Fibroblast of lung (primary cell): ENCODE data around the gene FAM181A.

ENCODE experiments used
- EZH2 ChIP-seq: IDR thresholded peaks from 2 replicates; pipeline ENCODE4 v1.5.1; 2012; ENCODE audit warnings: low read length, control low read depth, mild to moderate bottlenecking; ENCODE audit errors: missing control alignments
- TF ChIP-seq, protein P1 (sequence below), 2 donors: IDR thresholded peaks in 1 of 2; conservative IDR thresholded peaks in 1 of 2; 1 replicate in 1 of 2; 2 replicates in 1 of 2; pipeline ENCODE4 v1.5.1; 2011 to 2012; ENCODE audit warnings: low read length in 2 of 2, control low read depth in 1 of 2, inconsistent platforms in 1 of 2, low read depth in 1 of 2, mild to moderate bottlenecking in 1 of 2

DNA sequence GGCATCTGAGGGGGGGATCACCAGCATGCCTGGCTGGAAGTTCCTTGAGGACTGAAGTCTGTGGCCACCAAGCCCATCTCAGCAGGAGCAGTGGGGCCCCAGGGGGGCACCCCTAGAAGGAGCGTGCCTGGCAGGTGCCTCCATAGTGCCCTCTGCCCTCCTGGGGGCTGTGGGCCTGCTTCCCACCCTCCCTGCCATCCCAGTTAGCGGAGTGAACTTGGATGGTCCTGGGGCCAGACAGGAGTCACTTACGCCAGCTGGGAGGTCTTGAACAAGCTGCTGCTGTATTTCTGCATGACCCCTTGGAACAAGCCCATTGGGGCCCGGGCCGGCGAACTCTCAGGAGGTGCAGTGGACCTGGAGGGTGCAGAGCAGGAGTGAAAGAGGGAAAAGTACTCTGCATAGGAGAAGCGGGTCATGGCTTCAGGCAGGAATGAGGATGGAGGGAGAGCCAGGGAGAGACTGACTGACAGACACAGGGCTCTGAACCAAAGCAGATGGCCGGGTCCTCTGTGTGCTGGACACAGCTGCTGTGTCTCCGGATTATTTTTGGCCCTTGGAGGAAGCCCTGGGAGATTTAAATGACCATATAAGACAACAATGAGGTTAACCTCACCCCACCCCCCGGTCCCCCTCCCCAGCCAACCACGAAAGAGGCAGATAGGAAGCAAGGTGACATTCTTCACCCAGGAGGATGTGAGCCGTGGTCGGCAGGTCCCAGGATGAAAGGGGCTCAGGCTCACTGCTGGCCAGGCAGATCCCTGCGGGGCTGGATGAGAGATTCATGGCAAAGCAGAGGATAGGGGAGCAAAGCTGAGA lies 29.6 kb downstream of the FAM181A start:
- TF ChIP-seq, protein P1, sequence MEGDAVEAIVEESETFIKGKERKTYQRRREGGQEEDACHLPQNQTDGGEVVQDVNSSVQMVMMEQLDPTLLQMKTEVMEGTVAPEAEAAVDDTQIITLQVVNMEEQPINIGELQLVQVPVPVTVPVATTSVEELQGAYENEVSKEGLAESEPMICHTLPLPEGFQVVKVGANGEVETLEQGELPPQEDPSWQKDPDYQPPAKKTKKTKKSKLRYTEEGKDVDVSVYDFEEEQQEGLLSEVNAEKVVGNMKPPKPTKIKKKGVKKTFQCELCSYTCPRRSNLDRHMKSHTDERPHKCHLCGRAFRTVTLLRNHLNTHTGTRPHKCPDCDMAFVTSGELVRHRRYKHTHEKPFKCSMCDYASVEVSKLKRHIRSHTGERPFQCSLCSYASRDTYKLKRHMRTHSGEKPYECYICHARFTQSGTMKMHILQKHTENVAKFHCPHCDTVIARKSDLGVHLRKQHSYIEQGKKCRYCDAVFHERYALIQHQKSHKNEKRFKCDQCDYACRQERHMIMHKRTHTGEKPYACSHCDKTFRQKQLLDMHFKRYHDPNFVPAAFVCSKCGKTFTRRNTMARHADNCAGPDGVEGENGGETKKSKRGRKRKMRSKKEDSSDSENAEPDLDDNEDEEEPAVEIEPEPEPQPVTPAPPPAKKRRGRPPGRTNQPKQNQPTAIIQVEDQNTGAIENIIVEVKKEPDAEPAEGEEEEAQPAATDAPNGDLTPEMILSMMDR (conservative IDR thresholded peaks at IDR 0.05 in 1 of 2, IDR thresholded peaks at IDR 0.05 in 1 of 2; ENCODE audit: low read depth in 1 of 2, low read length in 2 of 2), result no peak
- no peak for TF ChIP-seq EZH2
